AG09319 (cell line): Measurements from ENCODE around the gene OTUB2.

Experiments
- DNase-seq: peaks from one replicate; pipeline ENCODE4 v3.0.0-alpha.2; 2010; ENCODE audit warnings: low read depth; ENCODE audit errors: extremely low read depth
- TF ChIP-seq, protein P1 (sequence below): IDR thresholded peaks from 2 replicates; pipeline ENCODE4 v1.5.1; 2011; ENCODE audit warnings: low read depth, mild to moderate bottlenecking, inconsistent platforms, low read length, moderate library complexity

OTUB2 gene

DNA sequence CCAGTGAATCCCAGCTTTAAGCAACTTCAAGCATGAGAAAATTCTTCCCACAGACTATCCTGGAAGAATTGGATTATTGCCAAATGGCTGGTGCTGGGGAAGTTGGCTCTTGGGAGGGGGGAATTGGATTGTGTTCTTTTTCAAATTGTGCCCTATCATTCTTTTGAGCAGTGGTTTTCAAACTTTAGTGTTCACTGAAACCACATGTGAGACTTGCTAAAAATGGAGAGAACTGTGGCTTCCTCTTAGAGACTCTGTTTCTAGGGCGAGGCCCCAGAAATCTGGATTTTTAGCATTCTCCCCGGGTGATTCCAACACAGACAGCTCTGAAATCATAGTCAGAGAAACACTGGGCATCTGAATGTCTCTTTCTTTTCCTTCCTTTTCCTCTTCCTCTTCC lies 14.3 kb upstream of the OTUB2 start:
- no peak for DNase-seq

GRCh38 chr14:94014382-94014781 lies 11.8 kb upstream of the OTUB2 start:
- DNase-seq: no peak
- TF ChIP-seq, protein P1, sequence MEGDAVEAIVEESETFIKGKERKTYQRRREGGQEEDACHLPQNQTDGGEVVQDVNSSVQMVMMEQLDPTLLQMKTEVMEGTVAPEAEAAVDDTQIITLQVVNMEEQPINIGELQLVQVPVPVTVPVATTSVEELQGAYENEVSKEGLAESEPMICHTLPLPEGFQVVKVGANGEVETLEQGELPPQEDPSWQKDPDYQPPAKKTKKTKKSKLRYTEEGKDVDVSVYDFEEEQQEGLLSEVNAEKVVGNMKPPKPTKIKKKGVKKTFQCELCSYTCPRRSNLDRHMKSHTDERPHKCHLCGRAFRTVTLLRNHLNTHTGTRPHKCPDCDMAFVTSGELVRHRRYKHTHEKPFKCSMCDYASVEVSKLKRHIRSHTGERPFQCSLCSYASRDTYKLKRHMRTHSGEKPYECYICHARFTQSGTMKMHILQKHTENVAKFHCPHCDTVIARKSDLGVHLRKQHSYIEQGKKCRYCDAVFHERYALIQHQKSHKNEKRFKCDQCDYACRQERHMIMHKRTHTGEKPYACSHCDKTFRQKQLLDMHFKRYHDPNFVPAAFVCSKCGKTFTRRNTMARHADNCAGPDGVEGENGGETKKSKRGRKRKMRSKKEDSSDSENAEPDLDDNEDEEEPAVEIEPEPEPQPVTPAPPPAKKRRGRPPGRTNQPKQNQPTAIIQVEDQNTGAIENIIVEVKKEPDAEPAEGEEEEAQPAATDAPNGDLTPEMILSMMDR: no peak

More for the DNA sequence above, 14.3 kb upstream of the OTUB2 start:
- TF ChIP-seq, protein P1: no peak

- DNase-seq: no peak
- TF ChIP-seq, protein P1: no peak
Measured at GRCh38 chr14:94015223-94015622, 10.9 kb upstream of the OTUB2 start.

DNA sequence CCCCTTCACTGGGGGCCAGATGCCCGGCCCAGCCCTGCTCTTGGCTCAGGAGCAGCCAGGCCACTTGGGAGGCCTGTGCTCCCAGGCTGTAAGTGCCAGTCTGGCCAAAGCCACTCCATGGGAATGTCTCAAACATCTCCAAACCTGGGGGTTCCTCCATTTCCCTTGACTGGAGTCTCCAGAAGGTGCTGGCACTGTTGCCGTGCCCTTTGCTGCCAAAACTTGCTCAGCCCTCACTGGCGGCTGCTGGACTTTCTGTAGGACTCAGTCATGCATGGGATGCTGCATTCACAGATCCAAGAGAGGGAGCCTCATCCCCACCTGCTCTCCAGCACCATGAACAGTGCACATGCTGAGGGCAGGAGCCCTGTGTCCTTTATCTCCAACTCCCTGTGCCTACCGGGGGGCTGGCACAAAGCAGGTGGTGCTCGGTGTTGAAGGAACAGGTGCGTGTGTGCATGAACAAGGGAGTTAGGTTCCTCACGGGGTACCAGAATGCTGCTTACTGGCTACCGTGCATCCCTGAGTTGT lies 9.6 kb upstream of the OTUB2 start:
- no peak for DNase-seq
- TF ChIP-seq, protein P1: no peak

GRCh38 chr14:94018308-94018707 lies 7.8 kb upstream of the OTUB2 start:
- no peak for DNase-seq
- TF ChIP-seq, protein P1: no peak

- TF ChIP-seq, protein P1: no peak
- DNase-seq: no peak
Measured at GRCh38 chr14:94019329-94019728, 6.8 kb upstream of the OTUB2 start.

DNA sequence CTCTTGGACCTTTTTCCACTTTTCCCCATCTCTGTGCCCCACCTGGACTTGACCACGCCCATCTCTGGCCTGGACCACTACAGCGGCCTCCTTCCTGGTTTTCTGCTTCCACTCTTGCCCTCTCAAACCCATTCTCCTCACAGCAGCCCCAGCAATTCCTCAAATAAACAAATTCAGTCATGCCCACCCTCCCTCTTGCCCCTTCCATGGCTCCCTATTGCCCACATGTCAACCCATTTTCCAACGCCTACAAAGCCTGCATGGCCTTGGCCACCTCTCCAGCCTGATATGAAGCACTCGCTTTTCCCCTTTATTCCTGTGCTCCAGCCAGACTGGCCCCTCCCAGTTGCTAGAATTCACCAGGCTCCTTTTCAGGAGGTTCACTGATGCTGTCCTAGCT lies 5.9 kb upstream of the OTUB2 start:
- TF ChIP-seq, protein P1: no peak
- no peak for DNase-seq
